HG03469 (cell line): ENCODE results near the gene CREB5.

ENCODE experiments used
- ATAC-seq: cut with Tn5 transposase; IDR thresholded peaks from one replicate; pipeline ENCODE4 v1.9.1; 2021; ENCODE audit warnings: mild to moderate bottlenecking, moderate library complexity, moderate number of reproducible peaks; ENCODE audit not compliant: unreplicated experiment

Gene CREB5

DNA sequence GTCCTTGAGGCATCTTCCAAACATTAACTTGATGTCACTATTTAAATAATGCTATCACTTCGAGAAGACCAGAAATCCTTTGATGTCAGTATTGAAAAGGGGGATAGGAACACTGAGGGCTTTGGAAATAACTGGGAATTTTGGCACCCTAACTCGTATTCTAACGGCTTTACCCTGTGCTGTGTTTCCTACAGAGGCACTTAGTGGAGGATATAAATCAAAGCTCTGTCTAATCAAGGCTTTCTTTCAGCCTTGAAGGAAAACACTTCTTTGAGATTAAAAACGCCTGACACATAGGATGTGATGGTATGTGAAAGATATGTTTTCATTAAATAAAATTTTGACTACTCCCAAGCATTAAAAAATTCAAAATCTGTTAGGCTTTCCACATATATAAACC lies 62.3 kb downstream of the CREB5 start:
- ATAC-seq = no peak

DNA sequence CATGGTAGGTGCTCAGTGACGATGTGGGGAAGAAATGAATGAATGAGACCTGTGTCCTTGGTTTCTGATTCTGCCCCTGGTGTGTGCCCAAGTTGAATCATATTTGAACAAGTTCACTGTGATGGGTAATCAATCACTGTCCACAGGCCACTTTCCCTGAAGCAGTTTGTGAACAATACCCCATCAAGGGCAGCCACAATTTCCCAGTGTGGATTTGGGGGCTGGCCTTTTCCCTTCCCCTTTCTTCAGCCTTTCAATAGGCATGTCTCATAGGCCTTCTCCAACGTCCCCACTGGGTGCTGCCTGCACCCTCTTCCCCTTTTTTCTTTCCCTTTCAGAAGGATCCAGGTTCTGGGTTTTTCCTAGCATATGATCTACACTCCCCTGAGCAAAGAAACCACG lies 64.7 kb downstream of the CREB5 start:
- ATAC-seq = no peak

DNA sequence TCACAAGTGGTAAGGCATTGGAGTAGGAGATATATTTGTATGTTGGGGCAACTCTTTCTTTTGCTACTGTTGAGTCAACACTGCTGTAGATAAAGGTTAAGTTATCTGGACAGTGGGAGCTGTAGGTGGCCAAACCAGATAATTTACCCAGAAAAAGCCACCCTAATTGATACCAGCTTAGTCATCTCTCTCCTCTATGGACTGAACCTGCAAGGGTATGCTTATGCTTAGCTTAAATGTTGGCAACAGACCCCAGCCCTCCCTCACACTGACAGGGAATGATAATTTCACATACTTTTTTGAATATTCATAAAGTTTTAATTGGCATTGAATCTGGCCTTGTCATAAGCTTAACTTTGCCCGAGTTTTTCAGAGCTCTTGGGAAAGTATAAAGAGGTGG lies 66.3 kb downstream of the CREB5 start:
- no peak for ATAC-seq

DNA sequence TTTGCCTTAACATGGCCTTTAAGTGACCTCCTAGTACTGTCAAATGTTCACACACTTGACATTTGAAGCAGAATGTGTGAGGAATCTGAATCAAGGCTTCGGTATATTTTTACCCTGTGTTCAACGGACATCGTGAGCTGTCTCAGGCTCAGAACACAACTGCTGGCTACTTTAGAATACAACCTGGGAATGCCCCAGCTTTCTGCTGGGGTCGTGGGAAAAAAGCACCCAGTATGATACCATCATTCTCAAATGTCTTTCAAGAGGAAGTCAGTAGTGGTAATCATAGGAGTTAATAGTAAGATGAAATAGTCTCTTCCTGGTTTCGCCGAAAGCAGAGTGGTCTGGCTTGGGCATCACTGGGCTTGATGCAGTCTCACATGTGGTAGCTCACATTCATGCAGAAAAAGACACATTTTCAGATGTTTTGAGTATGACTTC lies 67.2 kb downstream of the CREB5 start:
- peak; percentile 48 for ATAC-seq

DNA sequence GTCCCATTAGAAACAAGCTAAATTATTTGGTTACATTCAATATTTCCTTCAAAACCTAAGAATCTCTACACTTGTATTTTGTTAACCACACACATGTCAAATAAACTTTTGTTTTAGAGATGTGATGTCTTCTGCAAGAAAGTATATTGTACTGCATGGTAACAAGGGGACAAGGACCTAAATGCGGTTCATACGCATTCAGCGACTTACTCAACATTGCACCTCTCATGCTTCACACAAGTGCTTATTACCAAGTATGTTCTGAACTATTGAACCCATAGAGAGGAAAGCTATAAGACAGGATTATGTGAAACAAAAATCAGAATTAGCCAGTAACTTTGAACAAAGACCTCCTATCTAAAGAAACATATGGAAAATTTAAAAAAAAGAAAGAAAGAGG lies 68.3 kb downstream of the CREB5 start:
- no peak for ATAC-seq

DNA sequence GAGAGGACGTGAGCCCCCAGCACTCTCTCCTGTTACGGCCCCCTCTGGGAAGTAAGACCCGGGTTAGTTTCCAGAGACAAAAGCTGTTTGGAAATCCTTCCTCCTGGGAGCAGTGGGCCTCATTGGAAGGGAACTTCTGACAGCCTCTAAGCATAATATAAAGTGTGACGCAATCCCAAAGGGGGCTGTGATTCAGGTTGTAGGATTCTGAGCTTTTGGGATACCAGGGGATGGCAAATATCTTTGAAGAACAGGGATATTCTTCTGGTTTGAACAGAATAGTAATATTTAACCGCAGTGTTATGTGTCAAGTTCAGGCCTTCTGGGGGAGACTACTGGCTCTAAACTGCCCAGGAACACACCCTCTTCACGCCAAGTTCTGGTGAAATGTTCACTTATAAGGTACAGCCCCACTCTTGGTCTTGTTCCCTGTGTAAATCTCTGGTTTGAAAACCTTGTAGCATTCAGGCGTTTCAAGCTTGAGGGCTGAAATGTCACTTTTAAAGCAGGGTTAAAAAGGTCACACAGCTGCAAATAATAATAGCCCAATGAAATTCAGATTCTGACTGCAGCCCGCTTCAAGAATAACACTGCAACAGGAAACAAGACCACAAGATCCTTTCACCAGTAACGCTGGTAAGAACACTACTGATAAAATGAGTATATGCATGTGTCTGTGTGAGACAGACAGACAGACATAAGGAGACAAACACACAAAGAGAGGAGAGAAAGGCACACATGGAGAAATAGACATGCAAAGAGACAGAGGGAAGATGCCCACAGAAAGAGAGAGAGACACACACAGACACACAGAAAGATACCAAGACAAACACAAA lies 69.0 kb downstream of the CREB5 start:
- peak; percentile 72 for ATAC-seq

DNA sequence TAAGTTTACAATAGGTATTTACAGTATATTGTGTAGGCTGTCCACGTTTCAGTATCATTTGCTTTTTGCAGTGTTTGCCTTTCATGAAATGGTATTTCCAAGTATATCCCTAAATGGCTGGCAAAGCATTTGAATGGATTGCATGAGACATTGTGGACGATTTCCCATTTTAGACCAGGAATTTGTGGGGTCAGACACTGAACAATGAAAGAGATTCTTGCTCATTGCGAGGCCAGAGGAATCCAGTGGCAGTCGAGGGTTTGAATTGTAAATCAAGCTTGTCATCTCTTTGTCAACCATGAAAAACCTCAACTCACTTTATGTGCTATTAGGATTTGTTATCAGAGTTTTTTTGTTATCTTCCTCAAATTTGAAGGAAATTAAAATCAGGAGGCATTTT lies 70.8 kb downstream of the CREB5 start:
- ATAC-seq = no peak

DNA sequence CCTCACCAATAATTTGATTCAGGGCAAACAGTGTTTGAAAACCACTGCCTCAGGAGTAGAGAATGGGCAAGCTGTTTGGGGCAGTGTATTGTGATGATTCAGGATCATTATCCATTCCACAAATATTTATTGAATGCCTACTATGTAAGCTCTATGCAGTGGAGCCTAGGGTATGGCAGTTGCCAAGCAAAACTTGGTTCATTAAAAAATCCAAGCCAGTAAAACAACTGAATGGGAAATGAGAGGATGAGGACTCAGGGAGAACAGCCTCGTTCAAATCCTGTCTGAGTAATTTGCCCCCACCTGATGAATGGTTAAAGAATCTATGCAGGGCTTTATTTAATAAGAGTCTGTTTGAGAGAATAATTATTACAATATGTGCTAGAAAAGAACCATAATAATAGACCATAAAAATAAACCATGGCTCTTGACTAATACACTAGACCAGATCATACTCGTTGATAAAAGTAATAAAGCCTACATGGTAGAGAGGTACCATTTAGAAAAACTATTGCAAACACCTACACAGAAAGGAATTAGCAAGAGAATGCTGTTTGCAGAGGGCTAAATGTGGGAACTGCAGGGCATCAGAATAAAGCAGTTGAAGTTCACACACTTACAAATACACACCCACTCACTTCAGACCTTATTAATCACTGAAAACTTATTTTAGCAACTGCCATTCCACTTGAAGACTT lies 71.7 kb downstream of the CREB5 start:
- ATAC-seq = no peak

DNA sequence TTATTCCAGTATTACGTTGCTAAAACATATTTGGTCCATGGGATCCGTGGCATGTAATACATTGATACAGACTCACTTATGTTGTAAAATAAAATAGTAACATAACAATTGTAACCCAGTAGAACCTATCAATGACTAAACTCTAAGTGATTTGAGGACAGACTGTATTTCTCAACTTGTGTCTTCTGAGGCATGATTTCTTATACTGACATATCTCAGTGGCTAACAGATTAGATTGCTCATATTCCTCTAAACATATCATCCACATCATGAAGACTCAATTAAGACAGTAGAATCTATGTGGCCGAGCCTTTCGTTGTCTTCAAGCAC lies 72.3 kb downstream of the CREB5 start:
- ATAC-seq = no peak

DNA sequence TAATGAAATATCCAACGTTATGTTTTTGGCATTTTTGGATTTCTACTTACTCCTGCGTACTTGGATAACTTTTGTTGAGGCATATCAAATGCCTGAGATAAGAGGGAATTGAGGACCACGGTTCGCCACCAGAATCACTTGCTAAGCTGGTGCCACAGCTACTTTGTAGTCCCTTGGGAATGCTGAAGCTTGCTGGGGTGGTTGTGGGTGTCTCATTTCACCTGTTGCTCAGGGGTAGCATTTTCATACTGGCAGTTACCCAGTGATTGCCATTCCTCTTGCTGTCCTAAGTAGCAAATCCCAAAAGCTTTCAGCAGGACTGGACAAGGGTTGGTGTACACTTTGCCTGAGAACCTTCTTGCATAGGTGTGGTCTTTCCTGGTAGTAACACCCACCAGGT lies 75.2 kb downstream of the CREB5 start:
- ATAC-seq = no peak

DNA sequence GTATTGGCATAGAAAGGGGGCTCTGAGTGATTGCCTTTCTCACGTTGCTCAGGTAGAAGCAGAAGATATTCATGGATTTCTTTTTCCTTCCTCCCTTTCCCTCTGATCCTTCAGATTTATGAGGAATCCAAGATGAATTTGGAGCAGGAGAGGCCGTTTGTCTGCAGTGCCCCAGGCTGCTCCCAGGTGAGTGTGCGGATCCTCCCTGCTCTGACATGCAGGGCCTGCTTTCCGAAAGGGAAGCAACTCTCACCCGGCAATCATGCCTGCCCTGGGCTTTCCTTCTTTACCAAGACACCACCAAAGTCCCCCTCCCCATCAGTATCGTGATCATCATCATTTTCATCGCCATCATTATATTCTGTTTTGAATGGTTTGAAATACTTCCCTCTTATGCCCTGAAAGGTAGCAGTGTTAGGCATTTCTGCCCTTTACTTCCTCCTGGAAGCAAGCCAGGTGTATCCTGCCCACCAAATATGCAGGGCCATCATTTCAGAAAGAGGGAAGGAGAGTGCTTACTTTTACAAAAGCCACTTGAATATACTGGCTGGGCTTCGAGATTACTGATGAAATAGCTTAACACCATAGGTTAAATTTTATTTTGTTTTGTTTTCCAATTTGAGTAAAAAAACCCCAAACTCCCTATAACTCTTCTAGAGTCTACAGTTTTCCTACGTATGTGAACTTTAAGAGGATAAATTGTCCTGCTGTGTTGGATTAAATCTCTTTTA lies 75.9 kb downstream of the CREB5 start:
- ATAC-seq = no peak

DNA sequence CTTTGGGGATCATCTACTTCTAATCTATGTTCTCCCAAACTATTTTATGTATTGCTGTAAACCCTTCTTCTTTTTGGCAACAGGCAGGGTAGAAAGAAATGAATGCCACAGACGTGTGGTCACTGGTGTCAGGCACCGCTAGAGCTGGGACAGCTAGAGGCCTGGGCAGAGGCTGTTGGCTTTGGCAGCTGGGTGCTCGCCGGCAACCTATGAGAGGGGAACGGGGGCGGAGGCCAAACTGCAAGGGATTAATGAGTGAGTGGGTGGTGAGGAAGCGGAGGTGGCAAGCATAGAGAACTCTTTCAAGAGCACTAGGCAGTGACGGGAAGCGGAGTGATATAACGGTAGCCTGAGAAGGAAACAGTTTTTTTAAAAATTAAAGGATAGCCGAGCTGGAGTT lies 78.5 kb downstream of the CREB5 start:
- ATAC-seq = no peak

DNA sequence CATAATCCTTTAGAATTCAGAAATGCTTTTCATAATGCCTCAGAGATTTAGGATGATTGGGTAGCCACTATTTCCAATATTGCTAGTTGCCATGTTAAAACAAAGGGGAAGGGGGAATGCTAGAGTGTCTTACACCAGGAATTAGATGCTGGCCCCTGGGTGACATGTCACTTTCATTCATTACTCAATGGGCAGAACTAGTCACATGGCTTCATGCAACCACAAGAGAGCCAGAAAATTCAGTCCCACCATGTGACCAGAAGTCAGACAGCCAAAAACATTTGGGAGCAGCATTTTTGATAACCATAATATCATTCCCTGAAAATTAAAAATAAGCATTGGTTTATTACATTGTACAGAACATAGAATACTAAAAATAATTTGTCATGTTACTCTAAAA lies 81.2 kb downstream of the CREB5 start:
- no peak for ATAC-seq

DNA sequence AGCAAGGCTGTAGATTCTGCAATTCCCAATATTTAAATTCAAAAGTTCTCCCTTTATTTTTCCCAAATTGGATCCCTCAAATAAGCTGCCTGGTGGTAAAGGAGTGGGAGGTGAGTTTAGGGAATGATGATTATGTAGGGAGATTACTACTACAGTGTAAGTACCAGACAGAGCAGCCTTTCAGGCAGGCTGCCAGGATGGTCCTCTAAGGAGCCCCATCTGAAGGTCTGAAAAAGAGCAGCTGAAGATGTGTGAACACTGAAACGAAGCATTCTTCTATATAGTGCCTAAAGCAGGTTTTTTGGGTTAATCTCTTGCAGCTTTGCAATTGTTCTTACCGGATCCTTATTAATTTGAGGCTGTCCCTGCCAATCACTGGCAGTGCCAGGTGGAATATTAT lies 84.7 kb downstream of the CREB5 start:
- ATAC-seq = no peak

DNA sequence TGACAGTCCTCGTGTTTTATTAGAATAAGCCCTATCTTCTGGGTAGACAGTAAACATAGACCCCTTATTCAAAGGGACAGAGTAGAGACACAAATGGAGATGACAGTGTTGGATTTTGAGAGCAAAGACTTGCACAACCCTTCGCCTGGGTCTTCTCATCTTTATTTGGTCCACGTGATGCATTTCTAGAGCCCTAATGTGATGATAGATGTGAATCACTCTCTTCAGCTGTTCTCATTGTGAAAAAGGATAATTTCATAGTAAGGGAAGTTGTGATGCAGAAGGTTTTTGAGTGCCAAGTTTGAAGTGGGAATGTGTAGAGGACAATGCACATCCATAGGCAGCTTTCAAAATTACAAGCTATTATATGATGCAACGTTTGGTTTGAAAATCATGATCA lies 86.3 kb downstream of the CREB5 start:
- ATAC-seq = no peak

DNA sequence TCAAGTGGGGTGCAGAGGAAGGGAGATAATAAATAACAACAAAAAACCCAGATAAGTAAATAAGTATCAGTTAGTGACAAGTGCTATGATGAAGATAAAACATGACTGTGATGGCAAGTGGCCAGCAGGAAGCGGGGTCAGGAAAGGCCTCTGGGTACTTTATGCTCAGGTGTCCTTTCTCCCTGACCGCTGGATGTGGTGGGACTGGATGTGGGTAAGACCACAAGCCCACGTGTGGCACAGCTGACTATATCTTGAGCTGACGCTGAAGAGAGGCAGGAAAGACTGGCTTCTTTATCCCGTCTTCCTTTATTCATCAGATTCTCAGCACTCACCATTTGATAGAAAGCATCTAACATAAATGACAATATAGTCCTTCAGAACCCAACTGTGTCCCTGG lies 87.8 kb downstream of the CREB5 start:
- no peak for ATAC-seq

DNA sequence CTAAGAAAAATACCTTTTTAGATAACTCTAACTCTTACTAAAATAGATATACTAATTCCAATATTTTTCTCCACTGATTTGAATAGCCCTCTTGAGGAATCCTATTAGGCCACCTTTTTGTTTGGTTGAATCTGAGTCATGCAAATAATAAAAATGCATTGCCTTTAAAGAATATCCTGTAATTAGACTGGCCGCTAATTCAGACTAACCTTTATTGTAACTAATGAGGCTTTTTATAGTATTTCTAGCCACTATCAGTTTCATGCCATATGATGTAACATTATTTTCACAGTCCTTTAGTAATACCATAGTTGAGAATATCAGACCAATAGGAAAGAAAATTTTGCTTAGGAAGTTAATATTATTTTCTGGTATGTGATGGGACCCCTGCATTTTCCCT lies 90.1 kb downstream of the CREB5 start:
- ATAC-seq = no peak

DNA sequence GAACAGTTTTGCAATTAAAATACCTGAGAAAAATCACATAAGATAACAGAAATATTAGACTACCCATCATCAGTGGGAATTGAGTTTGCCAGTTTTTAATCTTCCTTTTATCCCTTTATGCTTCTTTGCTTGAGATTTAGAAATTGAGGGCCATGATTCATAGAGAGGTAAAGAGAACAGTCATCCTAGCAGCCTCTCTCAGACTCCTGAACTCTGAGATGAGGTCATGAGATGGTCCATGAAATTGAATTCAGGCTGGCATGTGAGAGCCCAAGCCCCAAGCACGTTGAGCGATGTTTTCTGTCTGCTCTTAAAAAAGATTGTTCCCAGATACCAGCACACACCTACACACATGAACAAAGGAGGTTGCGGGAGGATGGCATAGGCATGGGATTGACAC lies 91.1 kb downstream of the CREB5 start:
- ATAC-seq = no peak

DNA sequence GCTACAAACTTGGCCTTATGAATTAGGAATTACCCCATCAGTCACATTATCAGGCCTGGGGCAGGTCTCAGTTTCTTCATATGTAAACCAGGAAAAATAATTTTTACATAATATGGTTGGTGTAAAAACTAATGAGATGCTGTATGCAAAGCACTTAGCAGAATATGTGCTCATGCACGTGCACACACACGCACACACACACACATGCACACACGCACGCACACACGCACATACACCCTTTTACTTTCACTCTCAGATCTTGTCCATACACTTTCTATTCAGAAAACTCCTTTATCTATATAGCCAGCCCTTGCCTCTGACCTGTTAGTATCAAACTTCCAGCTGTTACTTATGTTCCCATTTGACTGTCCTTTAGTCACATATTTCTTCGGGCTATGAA lies 92.7 kb downstream of the CREB5 start:
- ATAC-seq = no peak

DNA sequence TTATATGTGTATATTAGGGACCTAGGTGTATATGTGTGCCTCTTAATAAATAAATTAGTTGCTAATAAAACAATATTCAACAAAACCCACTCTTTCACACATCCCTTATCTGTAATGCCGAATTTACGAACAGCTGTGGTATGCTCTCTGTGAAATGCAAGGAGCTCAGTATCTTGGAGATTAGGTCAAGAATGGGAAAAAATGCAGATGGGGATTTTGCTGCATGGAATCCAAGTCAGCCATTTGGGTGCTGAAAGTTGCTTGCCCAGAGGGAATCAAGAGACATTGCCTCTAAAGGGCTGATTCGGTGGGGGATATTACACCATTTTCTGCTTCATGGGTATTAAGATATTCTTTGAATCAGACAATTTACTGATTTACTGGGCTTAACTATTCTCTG lies 93.5 kb downstream of the CREB5 start:
- no peak for ATAC-seq

DNA sequence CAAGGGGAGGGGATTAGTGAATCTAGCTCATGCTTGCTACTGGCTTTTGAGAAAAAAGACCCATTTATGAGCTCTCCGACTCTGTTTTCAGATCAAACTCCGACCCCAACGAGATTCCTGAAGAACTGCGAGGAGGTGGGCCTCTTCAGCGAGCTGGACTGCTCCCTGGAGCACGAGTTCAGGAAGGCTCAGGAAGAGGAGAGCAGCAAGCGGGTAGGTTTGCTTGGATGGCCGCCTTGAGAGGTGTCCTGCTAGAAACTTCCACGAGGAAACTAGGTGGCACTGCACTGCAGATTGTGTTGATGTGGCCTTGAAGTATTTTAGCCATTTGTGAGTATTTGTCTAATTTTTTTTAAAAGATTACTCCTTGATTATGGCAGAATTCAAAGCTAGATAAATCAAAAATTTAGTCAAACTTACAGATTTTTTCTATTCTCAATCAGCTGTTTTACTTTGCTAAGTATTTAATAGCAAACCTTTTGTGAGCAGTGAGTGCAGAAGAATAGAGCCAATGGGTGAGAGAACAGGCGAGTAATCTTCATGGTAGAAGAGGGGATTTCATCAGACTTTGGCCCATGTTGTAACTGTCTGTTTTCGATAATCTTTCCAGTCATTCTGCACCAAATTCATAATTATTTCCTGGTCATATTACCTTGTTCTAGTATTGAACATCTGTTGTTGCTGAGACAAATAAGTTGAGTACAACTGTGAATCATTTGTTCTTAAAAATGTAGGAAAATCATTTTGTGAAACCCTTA lies 95.4 kb downstream of the CREB5 start:
- ATAC-seq = no peak
